NCI-H226 (cell line): Measurements from ENCODE around the gene PRDX5.
"Not testable (repeated sequence)": the region's sequence is repeated elsewhere in the genome, so short reads cannot be mapped to it uniquely, and the experiment has no call there.

Experiments used
- DNase-seq: peaks from one replicate; pipeline ENCODE4 v3.0.0-alpha.2; 2015

The PRDX5 gene

DNA sequence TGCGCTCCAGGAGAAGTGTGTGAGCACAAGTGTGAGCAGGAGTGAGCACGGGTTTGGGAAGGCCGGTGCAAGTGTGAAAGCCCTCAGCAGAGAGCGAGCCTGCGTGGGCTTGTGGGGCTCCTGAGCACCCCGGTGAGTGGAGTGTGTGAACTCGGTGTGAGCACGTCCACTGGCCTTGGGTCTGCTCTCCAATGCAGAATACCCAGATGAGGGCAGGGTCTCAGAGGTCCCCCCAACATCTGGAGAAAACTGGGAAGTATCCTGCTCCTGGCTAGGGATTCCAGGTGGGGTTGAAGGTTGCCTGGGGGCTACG, 11.4 kb upstream of the PRDX5 start:
- DNase-seq, result no peak

- DNase-seq, result no peak
Observed at GRCh38 chr11:64306876-64307622, 10.9 kb upstream of the PRDX5 start.

DNA sequence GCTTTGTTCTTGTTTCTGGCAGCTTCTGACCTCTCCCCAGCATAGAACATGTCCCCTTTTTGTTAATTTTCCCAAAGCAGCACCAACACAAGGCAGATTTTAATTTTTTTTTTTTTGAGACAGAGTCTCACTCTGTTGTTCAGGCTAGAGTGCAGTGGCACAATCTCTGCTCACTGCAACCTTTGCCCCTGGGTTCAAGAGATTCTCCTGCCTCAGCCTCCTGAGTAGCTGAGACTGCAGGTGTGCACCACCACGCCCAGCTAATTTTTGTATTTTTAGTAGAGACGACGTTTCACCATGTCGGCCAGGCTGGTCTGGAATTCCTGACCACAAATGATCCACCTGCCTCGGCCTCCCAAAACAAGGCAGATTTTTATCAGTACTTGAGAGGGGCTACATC, 10.1 kb upstream of the PRDX5 start:
- DNase-seq, result not testable (repeated sequence)

- DNase-seq, result no peak
Observed at GRCh38 chr11:64312947-64313346, 5.0 kb upstream of the PRDX5 start.

- no peak for DNase-seq
Observed at GRCh38 chr11:64313491-64314145, 4.3 kb upstream of the PRDX5 start.

DNA sequence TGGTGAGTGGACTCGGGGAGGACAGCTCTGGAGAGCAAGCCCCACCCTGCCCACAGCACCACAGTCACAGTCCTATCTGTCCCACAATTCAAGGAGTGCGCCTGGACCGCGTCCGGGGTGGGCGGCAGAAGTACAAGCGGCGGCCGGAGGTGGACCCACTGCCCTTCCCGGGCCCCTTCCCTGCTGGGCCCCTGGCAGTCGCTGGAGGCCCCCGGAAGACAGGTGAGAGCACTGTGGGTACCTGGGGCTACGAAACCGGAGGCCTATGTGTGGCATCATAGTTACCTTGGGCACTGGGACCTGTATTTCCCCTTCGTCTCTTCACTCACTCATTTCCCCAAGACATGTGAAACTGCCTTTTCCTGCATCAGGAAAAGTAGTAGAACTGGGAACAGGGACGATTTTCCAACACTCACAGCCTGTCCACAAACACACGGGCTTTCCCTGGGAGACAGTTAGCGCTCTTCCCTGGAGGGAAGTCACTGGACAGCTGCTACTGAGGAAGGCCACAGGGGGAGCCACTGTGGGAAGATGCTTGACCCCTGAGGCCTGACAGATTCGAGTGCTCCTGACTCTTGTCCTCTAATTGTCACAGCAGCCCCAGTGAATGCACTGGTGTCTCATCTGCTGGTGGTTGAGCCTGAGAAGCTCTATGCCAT, 3.6 kb upstream of the PRDX5 start:
- no peak for DNase-seq

- DNase-seq, result no peak
Observed at GRCh38 chr11:64314805-64315561, 2.9 kb upstream of the PRDX5 start.

- DNase-seq, result not testable (repeated sequence)
Observed at GRCh38 chr11:64315667-64316526, 2.0 kb upstream of the PRDX5 start.

- DNase-seq, result peak; percentile 57
Observed at GRCh38 chr11:64316672-64317324, 1.1 kb upstream of the PRDX5 start.

- peak; percentile 99 for DNase-seq
Observed at GRCh38 chr11:64317325-64317960, 478 bp upstream of the PRDX5 start, which contains the start of gene TRMT112. TSS of gene TRMT112 (minus strand) at chr11:64317559. CDS start at chr11:64317526, 33 bp downstream.

GRCh38 chr11:64318766-64319761, 1.1 kb downstream of the PRDX5 start:
- DNase-seq, result no peak

DNA sequence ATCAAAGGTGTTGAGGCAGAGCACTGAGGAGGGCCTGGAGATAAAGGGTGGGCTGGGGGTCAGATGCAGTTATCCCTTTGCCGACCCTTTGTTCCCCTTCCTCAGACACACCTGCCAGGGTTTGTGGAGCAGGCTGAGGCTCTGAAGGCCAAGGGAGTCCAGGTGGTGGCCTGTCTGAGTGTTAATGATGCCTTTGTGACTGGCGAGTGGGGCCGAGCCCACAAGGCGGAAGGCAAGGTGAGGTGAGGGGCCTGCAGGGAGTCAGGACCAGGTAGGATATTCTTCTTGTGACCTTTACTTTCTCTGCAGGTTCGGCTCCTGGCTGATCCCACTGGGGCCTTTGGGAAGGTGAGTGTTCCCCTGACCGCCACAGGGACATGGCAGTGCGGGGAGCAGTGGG, 2.6 kb downstream of the PRDX5 start:
- DNase-seq, result no peak

- DNase-seq, result no peak
Observed at GRCh38 chr11:64321026-64321425, 3.1 kb downstream of the PRDX5 start.

- peak; percentile 87 for DNase-seq
Observed at GRCh38 chr11:64321533-64321932, 3.6 kb downstream of the PRDX5 start.

GRCh38 chr11:64322925-64323260, 5.0 kb downstream of the PRDX5 start:
- peak; percentile 1 for DNase-seq

DNA sequence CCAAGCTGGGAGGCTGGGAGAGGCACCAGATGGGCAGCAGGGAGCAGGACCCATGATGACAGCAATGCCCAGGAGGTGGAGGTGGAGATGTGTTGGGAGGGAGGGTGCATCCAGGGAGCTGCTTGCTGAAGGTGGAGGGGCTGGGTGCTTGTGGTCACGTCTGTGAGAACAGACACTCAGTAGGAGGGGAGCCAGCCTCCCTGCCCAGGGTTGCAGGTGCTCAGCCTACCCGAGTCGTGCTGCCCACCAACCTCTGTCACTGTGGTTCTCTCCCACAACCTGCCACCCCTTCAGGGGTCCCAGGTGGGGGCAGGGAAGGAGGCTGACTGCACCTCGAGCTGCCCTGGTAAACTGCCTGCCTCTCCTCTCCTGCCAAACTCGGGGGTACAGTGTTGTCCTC, 5.5 kb downstream of the PRDX5 start:
- DNase-seq, result no peak

DNA sequence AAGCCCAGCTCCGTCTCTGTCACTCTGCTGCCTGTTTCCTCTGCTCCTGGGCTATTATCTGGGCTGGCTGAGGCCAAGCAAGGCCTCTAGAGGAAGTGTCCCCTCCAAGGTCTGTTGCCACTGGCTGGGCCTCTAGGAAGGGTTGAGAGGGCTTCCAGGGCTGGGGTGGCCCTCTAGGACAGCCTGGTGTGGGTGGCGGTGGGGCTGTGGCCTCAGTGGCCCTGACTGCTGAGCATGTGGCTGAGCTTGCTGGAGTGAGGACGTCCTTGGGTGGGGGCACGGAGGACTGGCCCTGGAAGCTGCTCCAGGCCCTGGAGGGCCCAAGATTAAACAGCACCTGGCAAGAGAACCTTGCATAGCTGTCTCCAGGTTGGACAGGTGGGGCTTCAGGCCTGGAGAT, 6.1 kb downstream of the PRDX5 start:
- not testable (repeated sequence) for DNase-seq

GRCh38 chr11:64324692-64325469, 7.0 kb downstream of the PRDX5 start:
- no peak for DNase-seq

- no peak for DNase-seq
Observed at GRCh38 chr11:64327375-64327774, 9.5 kb downstream of the PRDX5 start.
